Germinal center (tissue), 1 donor: ENCODE data around the gene IRX2.

ENCODE experiments used
- DNase-seq: peaks from one replicate; pipeline ENCODE4 v3.0.0; 2012; ENCODE audit warnings: mixed read lengths, low spot score

Gene IRX2

DNA sequence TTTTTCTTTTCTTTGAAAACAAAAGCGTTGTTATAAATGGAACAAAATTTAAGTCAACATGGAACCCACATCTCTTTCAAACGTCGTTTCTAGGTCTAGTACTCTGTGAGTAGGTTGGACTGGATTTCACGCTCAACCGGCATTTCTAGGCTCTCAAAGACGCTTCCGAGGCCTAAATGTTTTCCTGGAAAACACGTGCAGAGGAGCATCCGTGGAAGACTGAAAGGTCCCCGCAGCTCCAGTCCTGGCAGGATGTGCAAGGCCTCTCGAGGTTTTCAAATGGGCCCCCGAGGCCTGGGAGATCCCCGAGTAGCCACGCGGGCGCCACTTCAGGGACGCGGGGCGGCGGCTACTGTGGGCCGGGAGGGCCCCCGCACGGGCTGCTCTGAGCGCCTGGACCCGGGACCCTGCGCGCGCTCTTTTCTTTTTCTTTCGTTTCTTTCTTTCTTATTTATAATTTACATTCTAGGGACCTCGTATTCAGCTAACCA is 4.2 kb upstream of the IRX2 start:
- no peak for DNase-seq

- no peak for DNase-seq
Measured at GRCh38 chr5:2755076-2755680, 3.7 kb upstream of the IRX2 start.

DNA sequence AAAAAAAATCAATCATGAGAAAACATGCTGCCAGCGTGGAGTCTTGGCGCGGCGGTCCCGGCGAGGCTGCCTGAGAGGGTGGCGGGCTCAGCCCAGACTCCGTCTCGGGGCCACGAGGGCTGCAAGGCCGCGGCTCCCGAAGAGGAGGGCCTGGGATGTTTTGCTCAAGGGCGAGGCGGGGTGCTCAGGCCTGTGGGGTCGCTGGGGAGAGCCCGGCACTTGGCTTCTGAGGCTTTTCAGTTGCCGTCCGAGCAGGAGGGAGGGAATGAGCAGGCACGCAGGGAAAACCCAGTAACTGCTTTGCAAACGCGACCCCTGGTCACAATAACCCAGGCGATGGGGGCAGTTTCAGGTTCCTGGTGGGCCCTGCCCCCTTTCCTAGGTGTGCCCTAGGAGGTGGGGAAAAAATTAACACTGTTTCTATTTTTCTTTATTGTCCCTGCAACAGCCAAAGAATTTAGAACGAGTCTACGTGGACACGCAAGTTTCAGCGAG is 3.2 kb upstream of the IRX2 start:
- DNase-seq = no peak

DNA sequence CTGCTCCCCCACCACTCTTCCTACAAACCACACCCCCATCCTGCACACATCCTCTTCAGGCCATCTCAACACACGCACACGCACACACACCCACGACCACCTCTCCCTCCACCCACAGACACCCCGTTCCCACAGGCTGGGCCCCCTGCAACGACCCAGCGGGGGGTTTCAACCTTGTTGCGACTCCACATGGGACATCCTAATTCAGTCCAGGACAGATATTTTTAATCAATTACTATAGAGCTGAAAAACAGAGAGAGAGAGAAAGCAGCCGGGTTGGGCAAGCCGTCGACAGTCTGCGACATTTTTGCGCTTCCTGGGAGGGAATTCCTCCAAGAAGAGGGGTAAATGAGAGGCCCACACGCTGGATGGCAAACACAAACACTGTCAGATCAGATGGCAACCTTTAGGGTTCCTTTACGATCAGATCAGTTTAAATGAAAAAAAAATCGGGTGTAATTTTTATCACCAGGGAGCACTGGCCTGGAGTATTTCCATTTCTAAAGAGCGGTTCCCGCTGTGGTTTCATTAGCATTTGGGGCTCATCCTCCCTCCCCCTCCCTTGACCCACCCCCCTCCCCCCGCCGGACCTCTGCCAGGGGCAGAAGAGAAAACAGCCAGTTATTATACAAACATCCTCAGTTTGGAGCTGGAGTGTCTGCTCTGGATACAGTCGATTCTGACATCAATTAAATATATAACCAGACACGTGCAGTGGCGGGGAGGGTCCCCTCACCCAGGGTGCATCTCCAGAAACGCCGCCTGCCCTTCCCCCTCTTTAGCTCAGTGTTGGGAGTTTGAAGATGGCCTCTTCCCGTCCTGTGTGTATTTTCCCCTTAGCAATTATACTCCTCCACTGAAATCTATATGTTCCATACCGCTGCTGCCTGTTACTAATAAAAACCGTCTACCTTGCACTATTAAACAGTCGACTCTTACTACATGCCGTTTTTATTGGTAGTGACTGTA is 2.3 kb upstream of the IRX2 start:
- DNase-seq = no peak

DNA sequence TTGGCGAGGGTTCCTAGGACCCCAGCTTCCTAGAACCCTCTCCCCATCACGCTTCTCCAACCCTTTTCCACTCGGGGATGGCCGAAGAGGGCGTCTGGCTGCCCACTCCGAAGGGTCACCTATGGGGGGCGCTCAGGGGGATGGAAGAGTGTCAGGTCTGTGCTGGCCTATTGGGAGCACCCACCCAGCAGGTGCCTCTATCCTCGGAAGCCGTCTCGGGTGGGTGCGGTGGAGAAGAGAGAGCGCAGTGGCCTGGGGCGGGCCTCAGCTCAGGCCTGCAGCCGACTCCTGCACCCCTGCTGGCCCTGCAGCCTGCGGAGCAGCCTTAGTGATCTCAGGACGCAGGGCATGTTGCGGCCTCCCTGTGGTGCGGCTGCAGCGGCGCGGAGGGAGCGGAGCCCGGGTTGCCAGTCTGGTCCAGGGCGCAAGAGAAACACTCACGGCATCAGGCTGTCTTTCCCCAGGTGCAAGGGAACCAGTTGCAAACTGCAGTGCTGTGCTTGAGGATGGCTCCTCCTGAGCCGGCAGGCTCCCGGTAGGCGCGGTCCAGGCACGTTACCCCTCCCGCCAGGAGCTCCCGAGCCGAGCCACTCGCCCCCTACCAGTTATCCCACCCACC is 1.5 kb upstream of the IRX2 start:
- DNase-seq = no peak

GRCh38 chr5:2752059-2752820 is 763 bp upstream of the IRX2 start:
- no peak for DNase-seq

GRCh38 chr5:2750758-2751464 is 566 bp downstream of the IRX2 start:
- DNase-seq = no peak

DNA sequence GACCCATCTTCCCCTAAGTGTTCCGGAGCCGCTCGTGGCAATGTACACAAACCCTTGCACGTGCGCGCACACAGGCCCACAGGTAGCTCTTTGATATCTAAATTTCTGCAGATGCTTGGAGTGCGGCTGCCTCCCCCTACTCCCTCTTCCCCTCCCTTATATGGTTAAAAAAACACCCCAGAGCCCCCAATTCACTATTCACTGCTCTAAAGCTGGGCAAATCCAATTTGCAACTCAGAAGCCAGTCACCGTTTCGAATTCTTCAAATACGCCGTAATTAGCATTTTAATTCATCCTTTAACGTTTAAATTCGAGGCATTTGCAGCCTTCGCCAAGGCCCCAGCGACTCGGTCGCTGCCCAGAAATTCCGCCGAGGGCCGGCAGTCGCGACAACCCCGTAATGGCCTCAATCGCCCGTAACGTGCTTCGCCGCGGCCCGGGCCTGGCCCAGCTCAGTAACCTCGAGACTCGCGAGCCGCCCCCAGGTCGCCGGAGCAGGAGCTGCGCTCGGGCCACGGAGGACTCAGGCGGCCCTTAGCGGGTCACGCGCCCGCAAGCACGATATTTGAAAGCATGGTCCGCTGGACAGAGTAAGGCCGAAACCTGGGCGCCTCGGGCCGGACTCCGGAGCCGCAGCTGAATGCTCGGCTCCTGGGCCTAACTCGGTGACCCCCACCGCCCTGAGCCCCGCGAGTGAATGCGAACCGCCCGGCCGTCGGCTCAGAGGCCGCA is 1.3 kb downstream of the IRX2 start:
- no peak for DNase-seq

GRCh38 chr5:2749514-2750025 is 1.9 kb downstream of the IRX2 start:
- no peak for DNase-seq

GRCh38 chr5:2748861-2749513 is 2.5 kb downstream of the IRX2 start:
- DNase-seq = no peak

DNA sequence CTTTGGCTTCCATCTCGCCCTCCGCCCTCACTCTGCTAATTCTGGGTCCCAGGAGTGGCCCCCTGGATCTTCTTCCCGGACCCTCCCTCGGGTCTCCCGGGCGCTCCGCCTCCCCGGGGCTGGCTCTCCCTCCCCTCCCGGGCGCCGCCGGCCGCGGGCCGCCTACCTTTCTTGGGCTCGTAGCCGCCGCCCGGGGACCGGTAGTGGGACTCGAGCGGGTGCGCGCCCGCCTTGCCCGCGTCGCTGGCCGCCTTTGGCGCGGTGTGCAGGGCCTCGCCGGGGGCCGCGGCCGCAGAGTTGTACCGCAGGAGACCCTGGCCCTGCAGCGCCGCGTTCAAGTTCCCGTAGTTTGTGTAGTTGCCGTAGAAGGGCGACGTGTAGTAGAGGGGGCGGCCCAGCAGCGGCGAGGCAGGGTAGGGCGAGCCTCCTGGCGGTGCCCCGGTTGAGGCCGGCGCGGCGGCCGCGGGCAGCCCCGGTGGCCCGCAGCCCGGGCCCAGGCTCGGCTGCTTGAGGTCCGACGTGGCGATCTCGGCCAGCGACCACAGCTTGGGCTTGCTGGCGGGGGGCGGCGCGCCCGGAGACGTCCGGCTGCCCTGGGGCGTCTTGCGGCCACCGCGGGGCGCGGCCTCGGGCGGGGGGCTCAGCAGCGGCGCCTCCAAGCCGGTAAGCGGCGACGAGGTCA is 3.2 kb downstream of the IRX2 start:
- DNase-seq = no peak

GRCh38 chr5:2747363-2748162 is 3.9 kb downstream of the IRX2 start:
- no peak for DNase-seq

DNA sequence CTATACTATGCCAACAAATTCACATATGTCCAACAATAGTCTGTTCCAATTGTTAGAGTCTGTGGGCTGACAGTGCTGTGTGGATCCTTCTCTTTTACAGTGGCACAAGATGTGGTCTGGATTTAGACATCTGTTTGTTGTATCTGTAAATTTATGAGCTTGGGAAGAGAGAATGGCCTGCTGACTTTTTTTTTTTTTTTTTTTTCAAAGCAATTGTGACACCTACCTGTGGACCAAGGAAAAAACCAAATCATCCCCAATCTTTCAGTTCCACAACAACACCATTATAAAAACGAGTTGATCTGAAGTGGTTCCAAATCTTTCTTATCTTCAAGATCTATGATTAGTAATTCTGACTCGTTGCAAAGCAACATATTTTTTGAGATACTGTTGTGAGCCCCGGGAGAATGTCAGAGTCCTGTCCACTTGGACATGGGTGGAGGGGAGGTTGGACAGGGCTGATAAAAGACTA is 4.9 kb downstream of the IRX2 start:
- DNase-seq = no peak

DNA sequence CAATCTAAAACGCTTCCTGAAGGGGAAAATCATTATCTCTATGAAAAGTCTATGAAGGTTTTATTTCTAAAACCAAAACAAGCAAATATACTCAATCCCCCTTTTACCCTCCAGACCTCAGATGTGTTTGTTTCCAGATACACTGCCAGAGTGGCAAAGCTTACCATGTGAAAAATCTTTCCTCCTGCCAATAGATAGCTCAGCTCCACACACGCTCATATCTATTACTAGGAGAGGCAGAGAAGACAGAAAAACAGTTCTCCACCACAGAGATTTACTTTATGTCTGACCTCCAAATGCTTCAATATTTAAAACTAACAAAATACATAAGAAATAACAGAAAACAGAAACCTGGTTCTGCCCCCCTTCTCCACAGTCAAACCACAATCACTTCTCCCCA is 7.0 kb downstream of the IRX2 start:
- no peak for DNase-seq

DNA sequence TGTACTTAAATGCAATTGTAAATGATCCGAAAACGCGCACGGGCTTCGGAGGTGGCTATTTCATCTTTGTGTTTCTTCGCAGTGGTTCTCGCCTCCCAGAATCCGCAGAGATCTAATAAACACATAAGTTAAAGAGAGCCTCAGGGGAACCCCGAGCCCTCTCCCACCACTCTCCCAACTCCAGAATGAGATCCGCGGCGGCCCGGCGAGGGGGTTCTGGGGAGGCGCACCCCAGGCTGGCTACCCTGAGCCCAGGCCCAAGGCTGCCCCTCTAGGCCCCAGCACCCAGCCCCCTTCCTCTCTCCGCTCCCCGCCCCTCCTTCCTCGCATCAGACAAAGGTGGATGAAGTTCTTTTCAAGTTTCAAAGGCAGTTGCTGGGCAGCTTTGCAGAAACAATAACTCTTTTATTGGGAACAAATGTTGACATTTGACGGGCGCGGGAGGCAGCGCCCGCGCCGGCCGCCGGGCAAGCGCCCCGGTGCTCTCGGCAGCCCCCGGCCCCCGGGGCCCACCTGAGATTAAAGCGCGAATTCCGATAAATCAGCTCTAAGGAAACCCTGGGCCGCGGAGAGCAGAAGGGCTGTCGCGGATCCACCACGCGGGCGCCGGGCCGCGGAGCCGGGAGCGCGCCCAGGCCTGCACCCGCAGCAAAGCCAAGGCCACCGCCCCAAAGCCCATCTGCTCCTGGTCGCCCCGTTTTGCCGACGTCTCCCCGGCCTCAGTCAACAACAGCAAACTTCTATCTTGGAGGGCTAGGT is 8.4 kb downstream of the IRX2 start:
- no peak for DNase-seq

- DNase-seq = no peak
Measured at GRCh38 chr5:2741956-2742355, 9.5 kb downstream of the IRX2 start.

DNA sequence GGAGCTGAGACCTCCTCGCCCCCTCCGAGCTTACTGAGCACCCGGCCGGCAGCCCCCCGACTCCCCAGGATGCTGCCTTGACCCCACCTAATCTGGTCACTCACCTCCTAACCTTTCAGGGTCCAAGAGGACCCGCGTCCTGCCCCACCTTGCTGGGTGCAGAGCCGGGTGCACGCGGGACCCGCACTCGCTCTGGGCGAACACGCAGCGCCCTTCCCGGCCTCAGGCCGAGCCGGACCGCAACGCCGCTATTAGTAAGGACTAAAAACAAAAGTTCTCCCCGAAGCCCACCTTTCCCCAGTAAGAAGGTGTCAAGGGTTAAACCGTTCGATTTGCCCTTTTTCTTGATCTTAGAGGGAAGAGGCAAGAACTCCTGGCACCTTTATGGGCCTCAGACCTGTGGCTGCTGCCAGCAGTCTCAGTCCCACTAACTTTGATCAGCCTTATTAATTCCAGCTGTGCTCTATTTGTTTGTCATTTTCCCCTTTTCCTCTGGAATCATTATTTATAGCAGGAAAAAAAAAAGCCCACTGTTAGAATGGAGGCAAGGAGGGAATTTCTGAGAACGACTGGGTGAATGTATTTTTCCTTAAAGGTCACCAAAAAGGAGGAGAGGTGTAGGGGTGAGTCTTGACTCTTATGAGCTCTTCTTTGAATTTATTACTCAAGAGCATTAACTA is 10.5 kb downstream of the IRX2 start:
- DNase-seq = no peak
